Measurements from ENCODE around the gene RPL3. TPM values are rescaled to one million over a fixed set of nuclear protein-coding genes. Genes with fewer than 3 reads are reported as not detected.
A peak's percentile ranks its signal among the peaks of the same experiment; 100 is the strongest.

The RPL3 gene
- total RNA-seq, 4 donors from 2014 or later = 1,543 to 2,117 (median 1,973) TPM

DNA sequence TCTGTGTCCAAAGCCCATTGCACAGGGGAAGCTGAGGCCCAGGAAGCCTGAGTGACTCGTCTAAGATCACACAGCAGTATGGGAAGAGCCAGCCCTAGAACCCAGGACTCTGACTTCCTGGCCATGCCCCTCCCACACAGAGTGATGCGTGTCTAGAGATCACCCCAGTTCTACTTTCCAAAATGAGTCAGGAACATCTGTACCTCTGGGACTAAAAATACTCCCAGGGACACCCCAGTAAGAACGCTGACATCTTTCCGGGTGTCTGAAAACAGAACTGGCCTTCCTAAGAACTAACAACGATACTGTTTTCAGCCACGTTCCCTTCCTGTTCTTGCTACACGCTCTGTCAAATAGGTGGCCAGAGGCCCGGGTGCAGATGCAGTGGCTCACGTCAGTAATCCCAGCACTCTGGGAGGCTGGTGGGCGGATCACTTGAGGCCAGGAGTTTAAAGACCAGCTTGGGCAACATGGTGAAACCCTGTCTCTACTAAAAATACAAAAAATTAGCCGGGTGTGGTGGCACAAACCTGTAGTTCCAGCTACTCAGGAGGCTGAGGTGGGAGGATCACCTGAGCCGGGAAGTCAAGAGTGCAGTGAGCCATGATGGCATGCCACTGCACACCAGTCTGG is 52.9 kb downstream of the RPL3 start:
- no peak for DNase-seq (ENCODE audit: low spot score)
- no peak for ATAC-seq (ENCODE audit: low FRiP score)

GRCh38 chr22:39265143-39265886 is 54.1 kb downstream of the RPL3 start:
- no peak for TF ChIP-seq CTCF (IDR thresholded peaks at IDR 0.05)
- DNase-seq (ENCODE audit: low spot score) = no peak
- ATAC-seq (ENCODE audit: low FRiP score) = no peak

More for the DNA sequence above, 52.9 kb downstream of the RPL3 start:
- no peak for TF ChIP-seq CTCF (IDR thresholded peaks at IDR 0.05)

- ATAC-seq (ENCODE audit: low FRiP score) = no peak
- TF ChIP-seq CTCF (IDR thresholded peaks at IDR 0.05) = no peak
- DNase-seq (ENCODE audit: low spot score) = no peak
These were observed 54.9 kb downstream of the RPL3 start for GRCh38 chr22:39264349-39265038.

GRCh38 chr22:39263626-39264348 is 55.6 kb downstream of the RPL3 start:
- DNase-seq (ENCODE audit: low spot score) = no peak
- no peak for ATAC-seq (ENCODE audit: low FRiP score)
- TF ChIP-seq CTCF (IDR thresholded peaks at IDR 0.05) = no peak

Small RNA genes lying within 50 kb of the gene (small RNA-seq; reads per million reads assigned to genes)
- gene SNORD43 (not detected), gene SNORD83A (4,821 reads per million, percentile 100 among the genes with 10 or more reads in this experiment), gene SNORD83B (not detected)

Other genes starting within 250 kb of the RPL3 start
- 10 to 100 TPM in 1 of 4 donors, 1 to 10 TPM in 3; 5.5 to 20.3 (median 6.7) TPM for gene APOBEC3G, start 242.3 kb downstream of the RPL3 start, total RNA-seq
- gene APOBEC3H, start 222.4 kb downstream of the RPL3 start, total RNA-seq = under 1 TPM in 2 of 4 donors, not detected in 2; 0.63 to 0.95 TPM
- gene CBX7, start 166.9 kb downstream of the RPL3 start, total RNA-seq = 10 to 100 TPM; 22.6 to 74.9 (median 30.8) TPM
- gene PDGFB, start 74.6 kb downstream of the RPL3 start, total RNA-seq = 10 to 100 TPM; 11.6 to 33.1 (median 14.6) TPM
- gene SYNGR1, start 30.4 kb upstream of the RPL3 start, total RNA-seq = 10 to 100 TPM in 2 of 4 donors, 1 to 10 TPM in 2; 4.4 to 11.0 (median 9.9) TPM
- gene TAB1, start 80.2 kb upstream of the RPL3 start, total RNA-seq = 10 to 100 TPM in 3 of 4 donors, 1 to 10 TPM in 1; 7.6 to 14.5 (median 11.1) TPM
- gene MGAT3, start 137.4 kb upstream of the RPL3 start, total RNA-seq = 10 to 100 TPM in 2 of 4 donors, 1 to 10 TPM in 2; 4.1 to 23.5 (median 9.9) TPM
- 10 to 100 TPM; 23.6 to 46.0 (median 32.4) TPM for gene MIEF1, start 182.7 kb upstream of the RPL3 start, total RNA-seq
- gene ATF4, start 200.9 kb upstream of the RPL3 start, total RNA-seq = 100 to 1,000 TPM; 258 to 714 (median 610) TPM
- 100 to 1,000 TPM; 103 to 157 (median 133) TPM for gene RPS19BP1, start 213.1 kb upstream of the RPL3 start, total RNA-seq